GM19035 (cell line): Measurements from ENCODE around the gene MAP4K3.
"Not testable (repeated sequence)": the region's sequence is repeated elsewhere in the genome, so short reads cannot be mapped to it uniquely, and the experiment has no call there.

Experiments
- ATAC-seq: cut with Tn5 transposase; IDR thresholded peaks from one replicate; pipeline ENCODE4 v1.9.1; 2021; ENCODE audit not compliant: unreplicated experiment

The MAP4K3 gene

GRCh38 chr2:39375917-39376316 is 61.2 kb downstream of the MAP4K3 start:
- no peak for ATAC-seq

DNA sequence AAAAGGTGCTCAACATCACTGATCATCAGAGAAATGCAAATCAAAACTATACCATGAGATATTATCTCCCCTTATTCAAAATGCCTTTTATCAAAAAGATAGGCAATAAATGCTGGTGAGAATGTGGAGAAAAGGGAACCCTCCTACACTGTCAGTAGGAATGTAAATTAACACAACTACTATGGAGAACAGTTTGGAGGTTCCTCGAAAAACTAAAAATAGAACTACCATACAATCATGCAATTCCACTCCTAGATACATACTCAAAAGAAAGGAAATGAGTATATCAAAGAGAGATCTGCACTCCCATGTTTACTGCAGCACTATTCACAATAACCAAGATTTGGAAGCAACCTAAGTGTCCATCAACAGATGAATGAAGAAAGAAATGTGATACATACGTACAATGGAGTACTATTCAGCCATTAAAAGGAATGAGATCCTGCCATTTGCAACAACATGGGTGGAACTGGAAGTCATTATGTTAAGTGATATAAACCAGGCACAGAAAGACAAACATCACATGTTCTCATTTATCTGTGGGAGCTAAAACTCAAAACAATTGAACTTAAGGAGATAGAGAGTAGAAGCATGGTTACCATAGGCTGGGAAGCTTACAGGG is 63.8 kb downstream of the MAP4K3 start:
- no peak for ATAC-seq

DNA sequence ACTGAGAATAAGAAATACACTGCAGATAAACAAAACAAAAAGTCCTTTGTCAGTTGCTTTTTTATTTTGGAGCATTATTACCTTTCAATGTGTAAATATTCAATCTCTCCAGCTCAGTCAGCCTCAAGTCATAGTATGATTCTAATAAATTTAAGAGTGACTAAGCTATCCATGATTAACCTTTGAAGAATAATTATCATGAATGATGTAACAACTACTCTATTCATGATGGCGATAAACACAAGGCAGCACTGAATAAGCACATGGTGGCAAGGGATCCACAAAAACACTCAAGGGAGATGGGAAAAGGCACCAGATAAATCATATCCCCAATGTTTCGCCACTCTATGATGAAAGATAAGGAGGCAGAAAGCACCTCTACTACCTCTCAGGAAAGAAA is 67.0 kb downstream of the MAP4K3 start:
- ATAC-seq: no peak

GRCh38 chr2:39368846-39369245 is 68.2 kb downstream of the MAP4K3 start:
- ATAC-seq: no peak

DNA sequence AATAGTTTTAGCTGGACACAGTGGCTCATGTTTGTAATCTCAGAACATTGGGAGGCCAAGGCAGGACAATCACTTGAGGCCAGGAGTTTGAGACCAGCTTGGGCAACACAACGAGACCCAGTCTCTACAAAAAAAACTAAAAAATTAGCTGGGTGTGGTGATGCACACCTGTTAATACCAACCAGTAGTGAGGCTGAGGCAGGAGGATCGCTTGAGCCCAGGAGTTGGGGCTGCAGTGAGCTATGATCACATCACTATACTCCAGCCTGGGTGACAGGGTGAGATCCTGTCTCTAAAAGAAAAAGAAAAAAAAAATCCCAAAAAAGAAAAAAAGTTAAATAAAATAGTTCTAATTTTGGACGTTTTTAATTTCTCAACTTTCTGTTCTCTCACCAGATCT is 68.7 kb downstream of the MAP4K3 start:
- no peak for ATAC-seq

DNA sequence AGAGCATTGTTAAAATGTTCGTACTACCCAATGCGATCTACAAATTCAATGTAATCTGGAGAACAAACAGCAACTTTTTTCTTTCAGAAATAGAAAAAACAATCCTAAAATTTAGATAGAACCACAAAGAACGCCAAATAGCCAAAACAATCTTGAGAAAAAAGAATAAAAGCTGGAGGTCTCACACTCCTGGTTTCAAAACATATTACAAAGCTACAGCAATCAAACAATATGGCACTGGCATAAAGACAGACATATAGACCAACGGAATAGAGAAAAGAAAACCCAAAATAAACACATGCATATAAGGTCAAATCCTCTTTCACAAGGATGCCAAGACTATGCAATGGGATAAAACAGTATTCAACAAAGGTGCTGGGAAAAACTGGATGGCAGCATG is 74.5 kb downstream of the MAP4K3 start:
- ATAC-seq: no peak

DNA sequence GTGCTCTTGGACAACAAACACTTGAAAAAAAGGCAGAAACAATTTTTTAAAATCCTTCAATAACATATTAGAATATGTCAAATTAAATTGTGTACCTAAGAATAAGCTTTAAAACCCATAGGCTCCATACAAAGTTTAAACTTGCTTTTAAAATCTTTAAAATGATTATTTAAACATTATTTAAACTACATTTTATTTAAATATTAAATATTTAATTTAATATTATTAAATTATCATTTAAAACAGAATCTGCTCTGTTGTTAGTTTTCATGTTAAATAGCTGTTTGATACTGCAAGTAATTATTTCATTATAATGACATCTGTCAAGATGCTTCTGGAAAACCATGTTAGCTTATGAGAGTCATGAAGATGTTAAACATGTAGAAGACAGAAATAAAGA is 75.6 kb downstream of the MAP4K3 start:
- no peak for ATAC-seq

DNA sequence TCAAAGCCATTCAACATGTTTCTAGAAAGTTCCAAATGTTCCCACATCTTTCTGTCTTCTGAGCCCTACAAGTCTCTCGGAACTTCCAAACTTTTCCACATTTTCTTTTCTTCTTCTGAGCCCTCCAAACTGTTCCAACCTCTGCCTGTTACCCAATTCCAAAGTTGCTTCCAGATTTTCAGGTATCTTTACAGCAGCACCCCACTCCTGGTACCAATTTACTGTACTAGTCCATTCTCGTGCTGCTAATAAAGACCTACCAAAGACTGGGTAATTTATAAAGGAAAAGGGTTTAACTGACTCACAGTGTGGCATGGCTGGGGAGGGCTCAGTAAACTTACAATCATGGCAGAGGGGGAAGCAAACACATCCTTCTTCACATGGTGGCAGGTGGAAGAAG is 76.7 kb downstream of the MAP4K3 start:
- ATAC-seq: not testable (repeated sequence)

DNA sequence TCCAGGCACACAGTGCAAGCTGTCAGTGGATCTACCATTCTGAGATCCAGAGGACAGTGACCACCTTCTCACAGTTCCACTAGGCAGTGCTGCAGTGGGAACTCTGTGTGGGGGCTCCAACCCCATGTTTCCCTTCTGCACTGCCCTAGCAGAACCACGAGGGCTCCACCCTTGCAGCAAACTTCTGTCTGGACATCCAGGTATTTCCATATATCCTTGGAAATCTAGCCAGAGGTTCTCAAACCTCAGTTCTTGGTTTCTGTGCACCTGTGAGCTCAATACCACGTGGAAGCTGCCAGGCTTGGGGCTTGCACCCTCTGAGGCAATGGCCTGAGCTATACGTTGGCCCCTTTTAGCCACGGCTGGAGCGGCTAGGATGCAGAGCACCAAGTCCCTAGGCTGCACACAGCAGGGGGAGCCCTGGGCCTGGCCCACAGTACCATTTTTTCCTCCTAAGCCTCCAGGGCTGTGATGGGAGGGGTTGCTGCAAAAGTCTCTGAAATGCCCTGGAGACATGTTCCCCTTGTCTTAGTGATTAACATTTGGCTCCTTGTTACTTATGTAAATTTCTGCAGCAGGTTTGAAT is 77.5 kb downstream of the MAP4K3 start:
- no peak for ATAC-seq

DNA sequence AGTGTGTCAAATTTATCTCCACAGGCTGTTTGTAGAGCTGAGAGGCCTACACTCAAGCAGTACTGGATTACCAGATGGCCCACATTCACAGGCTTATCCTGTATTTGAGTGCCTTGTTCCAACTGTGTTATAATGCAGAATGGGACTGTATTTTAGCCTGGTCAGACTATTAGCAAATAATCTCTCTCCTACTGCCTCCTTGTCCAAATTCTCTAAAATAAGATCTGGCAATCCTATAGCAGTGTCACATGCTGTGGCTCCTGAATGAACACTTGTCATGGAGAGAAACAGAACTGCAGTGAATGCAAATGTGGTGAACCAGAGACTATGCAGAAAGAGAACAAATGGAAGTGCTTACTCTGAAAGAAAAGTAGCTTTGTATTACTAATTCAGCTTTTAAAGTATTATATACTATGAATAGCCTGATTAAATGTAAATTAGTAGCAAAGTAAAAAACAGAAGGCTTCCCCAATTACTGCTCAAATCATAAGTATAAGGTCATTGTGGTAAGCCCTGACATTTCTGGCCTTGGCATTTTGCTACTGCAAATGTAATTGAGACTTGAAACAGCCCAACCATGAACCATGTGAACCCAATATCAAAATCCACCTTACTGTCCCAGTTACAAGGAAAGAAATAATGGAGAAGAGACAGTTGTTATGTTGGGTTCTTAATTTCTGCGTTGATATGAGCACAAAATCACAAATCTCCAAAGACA is 80.0 kb downstream of the MAP4K3 start:
- ATAC-seq: no peak

DNA sequence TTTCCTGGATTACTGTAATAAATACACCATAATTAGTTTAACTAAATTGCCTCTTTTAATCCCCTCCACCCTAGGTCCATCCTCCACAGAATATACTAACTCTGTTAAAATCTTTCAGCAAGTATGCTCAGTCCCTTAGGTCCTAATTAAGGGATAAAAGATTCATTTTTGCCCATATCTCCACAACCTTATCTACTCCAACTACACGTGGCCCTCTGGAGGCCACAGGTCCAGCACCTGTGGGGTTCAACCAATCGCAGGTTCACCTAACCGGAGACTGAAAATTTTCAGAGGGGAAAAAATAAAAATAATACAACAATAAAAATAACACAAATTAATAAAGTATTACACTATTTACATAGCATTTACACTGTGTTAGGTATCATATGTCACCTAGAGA is 86.4 kb downstream of the MAP4K3 start:
- ATAC-seq: no peak

GRCh38 chr2:39338502-39338901 is 98.6 kb downstream of the MAP4K3 start:
- no peak for ATAC-seq

GRCh38 chr2:39335930-39336329 is 101.2 kb downstream of the MAP4K3 start:
- no peak for ATAC-seq

GRCh38 chr2:39334978-39335377 is 102.1 kb downstream of the MAP4K3 start:
- no peak for ATAC-seq

- ATAC-seq: no peak
Observed at GRCh38 chr2:39334529-39334928, 102.6 kb downstream of the MAP4K3 start.

DNA sequence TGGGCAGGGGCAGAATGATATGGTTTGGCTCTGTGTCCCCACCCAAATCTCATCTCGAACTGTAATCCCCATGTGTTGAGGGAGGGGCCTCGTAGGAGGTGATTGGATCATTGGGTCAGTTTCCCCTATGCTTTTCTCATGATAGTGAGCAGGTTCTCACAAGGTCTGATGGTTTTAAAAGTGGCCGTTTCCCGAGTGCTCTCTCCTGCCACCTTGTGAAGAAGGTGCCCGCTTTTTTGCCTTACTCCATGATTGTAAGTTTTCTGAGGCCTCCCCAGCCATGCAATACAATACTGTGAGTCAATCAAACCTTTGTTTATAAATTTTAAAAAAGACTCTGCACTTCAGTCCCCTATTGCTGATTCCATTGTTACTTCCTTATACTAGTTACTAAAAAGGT is 110.4 kb downstream of the MAP4K3 start:
- no peak for ATAC-seq

DNA sequence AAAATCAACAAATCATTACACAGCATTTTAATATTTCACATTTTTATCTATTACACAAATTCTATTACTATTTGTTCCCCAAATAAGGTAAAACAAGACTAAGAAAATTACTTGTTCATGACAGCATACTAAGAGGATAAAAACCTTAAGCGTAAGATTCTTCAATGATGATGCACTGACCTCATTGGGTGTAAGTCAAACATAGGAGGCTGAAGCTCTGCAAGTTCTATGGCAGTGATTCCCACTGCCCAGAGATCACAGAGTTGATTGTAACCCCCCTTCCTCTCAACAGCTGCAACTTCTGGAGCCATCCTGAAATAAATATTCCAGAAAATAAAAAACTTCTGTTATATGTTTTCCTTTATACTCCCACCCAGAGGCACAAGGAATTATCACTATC is 111.1 kb downstream of the MAP4K3 start:
- ATAC-seq: no peak

DNA sequence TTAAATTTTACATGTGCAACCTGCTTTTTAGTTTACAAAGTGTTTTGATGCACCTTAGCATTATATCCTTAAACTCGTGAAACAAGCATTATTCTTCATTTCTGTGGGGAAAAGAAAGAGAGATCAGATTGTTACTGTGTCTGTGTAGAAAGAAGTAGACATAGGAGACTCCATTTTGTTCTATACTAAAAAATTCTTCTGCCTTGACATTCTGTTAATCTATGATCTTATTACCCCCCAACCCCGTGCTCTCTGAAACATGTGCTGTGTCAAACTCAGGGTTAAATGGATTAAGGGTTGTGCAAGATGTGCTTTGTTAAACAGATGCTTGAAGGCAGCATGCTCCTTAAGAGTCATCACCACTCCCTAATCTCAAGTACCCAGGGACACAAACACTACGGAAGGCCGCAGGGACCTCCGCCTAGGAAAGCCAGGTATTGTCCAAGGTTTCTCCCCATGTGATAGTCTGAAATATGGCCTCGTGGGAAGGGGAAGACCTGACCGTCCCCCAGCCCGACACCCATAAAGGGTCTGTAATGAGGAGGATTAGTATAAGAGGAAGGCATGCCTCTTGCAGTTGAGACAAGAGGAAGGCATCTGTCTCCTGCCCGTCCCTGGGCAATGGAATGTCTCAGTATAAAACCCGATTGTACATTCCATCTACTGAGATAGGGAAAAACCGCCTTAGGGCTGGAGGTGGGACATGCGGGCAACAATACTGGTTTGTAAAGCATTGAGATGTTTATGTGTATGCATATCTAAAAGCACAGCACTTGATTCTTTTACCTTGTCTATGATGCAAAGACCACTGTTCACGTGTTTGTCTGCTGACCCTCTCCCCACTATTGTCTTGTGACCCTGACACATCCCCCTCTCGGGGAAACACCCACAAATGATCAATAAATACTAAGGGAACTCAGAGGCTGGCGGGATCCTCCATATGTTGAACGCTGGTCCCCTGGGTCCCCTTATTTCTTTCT is 115.7 kb downstream of the MAP4K3 start:
- not testable (repeated sequence) for ATAC-seq

- no peak for ATAC-seq
Observed at GRCh38 chr2:39320162-39320561, 116.9 kb downstream of the MAP4K3 start.

GRCh38 chr2:39313575-39313974 is 123.5 kb downstream of the MAP4K3 start:
- ATAC-seq: no peak

GRCh38 chr2:39311469-39311868 is 125.6 kb downstream of the MAP4K3 start:
- ATAC-seq: no peak
